Non-pigmented ciliary epithelial cell (primary cell): ENCODE results near the gene GRIP1.

Experiments used
- DNase-seq: peaks from one replicate; pipeline ENCODE4 v3.0.0-alpha.2; 2010; ENCODE audit warnings: low read depth

Gene GRIP1

GRCh38 chr12:66647034-66647691 lies 31.7 kb downstream of the GRIP1 start:
- peak; percentile 91 for DNase-seq

DNA sequence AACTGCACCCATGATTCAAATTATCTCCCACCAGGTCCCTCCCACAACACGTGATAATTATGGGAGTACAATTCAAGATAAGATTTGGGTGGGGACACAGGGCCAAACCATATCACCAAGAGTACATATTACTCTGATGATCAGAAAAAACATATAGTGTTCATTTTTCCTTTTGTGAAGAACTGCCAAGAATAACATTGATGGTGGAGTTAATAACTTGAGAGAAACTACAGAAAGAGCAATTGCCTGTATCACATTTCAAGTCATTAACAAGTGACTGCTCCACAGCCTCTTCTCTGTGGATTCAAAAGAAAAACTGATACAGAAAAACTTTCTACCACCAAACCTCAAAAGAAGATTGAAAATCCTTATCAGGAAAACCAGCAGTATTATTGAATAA lies 34.7 kb downstream of the GRIP1 start:
- DNase-seq = no peak

GRCh38 chr12:66640691-66641460 lies 38.0 kb downstream of the GRIP1 start:
- DNase-seq = no peak

DNA sequence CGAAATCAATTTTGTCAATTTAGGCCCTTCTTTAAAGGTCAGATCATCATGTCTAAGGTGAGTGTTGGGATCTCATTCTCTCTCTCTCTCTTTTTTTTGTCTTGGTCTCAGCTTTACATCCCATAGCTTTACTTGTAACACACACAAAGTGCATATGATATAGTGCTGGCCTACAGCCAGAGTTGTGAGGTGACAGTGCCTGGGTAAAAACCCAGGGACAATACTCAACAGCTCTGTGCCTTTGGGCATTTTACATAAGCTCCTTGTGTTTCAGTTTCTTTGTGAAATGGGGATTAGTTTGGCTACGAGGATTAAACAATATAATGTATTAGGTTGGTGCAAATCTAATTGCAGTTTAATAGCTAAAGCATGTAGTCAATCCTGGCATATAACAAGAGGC lies 40.2 kb downstream of the GRIP1 start:
- DNase-seq = no peak

DNA sequence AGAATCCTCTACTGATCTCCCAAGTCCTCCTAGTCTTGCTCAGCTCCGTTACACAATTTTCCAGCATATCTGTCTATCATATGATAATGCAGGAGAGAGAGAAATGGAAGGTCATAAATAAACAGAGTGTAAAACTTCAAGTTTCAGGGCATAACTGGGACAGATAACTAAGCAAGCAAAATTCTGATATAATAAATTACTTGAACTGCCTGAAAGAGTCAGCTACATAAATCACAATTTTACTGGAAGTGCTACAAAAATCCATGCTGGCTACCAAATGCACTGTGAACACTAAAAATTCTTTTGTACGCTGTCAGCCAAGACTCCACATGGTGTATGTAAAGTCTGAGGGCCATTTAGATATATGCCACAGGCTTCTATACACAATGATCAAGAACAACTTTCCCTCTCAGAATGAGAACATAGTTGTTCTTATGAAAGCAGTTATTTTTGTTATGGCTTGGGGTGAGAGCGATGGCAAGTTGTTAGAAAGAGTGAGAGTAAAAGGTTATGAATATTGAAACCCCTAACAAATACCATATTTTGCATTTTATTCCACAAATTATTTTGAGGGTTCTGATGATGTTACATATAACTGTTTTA lies 41.1 kb downstream of the GRIP1 start:
- no peak for DNase-seq

- no peak for DNase-seq
These were observed 42.1 kb downstream of the GRIP1 start for GRCh38 chr12:66636771-66637170.

DNA sequence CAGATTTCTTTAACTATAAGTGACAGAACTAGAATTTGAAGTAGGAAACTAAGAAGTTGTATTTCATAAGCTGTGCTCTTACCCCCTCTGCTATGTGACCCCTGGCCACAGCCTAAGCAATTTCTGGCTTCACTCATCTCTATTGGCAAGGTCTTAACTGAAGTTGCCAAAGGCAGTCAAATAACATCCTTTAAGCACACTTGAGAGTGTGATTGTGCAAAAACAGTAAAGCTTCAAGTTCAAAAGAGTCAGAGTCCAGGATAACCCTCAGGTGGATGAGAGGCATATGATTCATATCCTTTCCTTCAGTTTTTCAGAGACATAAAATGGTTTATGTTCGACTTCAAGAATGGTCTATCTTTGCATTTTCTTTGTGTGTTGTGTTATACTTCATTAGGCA lies 45.2 kb downstream of the GRIP1 start:
- no peak for DNase-seq

GRCh38 chr12:66629138-66629870 lies 49.6 kb downstream of the GRIP1 start:
- DNase-seq = no peak

- DNase-seq = no peak
These were observed 50.9 kb downstream of the GRIP1 start for GRCh38 chr12:66627988-66628317.

DNA sequence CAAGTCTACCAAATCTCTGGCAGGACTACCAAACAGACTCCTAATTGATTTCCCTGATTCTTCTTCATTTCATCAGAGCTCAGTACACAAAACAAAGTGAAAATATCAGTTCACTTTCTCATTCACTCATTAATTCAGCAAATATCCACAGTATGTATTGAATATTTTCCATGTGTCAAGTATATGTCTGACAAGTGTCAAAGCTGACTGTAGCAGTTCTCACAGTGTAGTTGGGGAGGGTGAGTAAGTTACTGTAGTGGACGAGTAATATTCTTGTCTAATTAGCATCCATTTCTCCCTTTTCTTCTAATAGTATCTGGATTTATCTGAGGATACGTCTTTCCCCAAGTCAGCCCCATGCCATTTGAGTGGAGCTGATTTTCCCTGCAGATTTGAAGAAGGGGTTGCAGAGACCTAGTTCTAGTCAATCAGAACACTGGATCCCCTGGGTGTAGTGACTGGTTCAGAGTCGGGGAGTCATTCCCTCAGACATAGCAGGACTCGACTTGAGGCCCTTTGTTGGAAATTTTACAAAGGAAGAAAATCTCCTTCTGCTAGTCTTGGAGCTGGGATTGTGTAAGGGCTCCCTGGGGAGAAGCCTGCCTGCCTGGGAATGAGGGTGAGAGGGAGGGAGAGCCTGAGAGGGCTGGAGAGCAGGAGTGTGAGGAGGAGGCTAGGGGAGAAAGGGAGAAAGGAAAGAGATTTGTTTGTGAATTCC lies 51.4 kb downstream of the GRIP1 start:
- no peak for DNase-seq

DNA sequence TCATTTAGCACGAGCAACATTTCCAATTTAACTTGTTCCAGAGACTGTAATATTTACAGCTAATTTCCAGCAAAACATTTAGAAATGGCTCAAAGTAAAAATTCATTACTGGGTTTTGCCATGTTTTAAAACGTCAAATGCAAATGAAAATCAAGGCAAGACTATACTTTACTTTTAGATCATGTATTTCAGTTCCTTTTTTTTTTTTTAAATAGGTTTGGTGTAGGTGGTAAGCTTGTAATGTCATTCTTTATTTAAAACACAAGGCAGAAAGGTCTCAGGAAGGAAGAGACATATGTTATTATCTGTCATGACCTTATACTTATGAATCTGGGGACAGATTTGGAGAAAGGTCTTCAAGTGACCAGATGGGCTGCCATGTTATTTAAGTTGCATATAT lies 54.1 kb downstream of the GRIP1 start:
- no peak for DNase-seq

- no peak for DNase-seq
These were observed 55.4 kb downstream of the GRIP1 start for GRCh38 chr12:66623455-66623854.

- DNase-seq = no peak
These were observed 58.2 kb downstream of the GRIP1 start for GRCh38 chr12:66620688-66621087.

- DNase-seq = no peak
These were observed 58.9 kb downstream of the GRIP1 start for GRCh38 chr12:66620026-66620425.

DNA sequence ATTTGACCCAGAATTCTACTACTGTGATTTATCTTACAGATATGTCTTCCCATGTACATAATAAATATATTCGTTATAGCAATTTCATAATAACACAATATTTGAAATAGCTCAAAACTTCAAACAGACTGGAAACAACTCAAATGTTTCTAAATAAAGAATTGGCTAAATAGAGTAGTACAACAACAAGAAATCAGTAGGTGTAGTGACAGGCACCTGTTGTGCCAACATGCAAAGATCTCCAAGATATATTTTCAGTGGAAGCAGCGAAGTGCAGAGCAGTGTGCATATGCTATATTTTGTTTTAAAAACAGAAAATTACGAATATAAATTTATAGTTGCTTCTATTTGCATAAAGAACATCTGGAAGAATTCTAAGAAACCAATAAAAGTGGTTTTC lies 60.9 kb downstream of the GRIP1 start:
- no peak for DNase-seq

DNA sequence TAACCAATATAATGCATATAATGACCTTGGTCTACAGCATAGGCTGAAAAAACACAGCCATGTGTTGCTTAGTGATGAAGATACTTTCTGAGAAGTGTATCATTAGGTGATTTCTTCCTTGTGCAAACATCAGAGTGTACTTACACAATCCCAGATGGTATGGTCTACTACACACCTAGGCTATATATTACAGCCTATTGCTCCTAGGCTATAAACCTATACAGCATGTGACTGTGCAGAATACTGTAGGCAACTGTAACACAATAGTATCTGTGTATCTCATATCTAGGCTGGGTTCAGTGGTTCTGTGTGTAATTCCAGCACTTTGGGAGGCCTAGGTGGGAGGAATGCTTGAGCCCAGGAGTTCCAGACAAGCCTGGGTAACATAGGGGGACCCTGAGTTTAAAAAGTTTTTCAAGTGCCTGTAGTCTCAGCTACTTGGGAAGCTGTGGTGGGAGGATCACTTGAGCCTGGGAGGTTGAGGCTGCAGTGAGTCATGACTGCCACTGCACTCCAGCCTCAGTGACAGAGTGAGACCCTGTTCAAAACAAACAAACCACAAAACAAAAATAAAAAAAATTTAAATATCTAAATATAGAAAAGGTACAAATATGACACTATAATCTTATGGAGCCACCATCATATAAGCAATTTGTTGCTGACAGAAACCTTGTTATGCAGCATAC lies 66.6 kb downstream of the GRIP1 start:
- DNase-seq = no peak

- no peak for DNase-seq
These were observed 71.7 kb downstream of the GRIP1 start for GRCh38 chr12:66607147-66607546.

DNA sequence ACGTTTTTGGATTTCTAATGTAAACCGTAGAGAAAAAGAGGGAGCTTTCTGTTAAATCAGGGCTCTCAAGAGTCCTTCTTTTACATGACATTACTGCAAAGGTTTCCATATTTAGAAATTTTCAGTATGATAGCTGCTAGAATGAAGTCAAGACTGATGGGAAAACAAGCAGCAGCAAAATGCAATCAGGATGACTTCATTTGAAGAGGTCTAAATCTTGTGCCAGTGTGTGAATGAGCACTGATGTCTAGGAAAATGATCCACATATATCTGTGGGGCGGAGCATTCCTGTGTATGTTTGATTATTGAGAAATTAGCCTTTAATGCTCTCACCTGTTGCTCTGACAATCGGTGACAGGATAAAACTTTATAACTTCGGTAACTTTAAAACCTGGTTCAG lies 73.6 kb downstream of the GRIP1 start:
- no peak for DNase-seq

DNA sequence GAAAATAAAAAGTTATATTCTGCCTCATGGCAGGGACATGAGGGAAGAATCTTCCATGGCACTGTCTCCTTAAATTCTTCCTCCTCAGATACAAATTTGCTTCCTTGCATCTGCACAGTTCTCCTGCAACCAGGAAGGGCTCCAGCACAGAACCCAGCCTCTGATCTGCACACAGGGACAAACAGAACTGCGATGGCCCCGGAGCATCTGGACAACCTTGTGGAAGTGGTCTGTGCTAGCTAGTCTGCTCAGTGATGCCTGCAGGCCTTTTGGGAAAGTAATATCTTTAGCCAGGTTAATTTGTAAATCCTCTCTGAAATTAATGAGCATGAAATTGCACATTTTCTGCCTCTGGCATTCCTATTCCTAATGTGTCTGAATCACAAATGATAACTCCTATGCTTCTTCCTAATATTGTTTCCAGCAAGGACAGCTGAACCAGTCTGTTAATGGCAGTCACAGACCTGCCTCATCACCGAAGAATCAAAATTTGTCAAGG lies 74.8 kb downstream of the GRIP1 start:
- DNase-seq = no peak

DNA sequence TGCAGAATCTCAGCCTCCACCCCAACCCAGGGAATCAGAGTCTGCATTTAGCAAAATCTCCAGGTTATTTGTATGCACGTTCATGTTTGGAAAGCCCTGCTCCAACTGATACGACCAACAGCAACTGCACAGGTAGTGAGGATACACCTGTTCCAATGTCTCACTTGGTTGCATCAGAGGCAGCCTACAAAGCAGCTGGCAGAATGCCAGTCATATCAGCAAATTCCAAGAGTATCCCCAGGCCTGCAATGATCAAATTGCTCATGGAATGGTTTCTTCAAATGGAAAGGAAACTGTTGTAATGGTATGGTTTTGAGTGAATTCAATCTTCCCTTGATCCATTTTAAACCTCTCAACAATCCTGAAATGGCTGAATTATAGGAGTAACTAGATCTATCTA lies 75.4 kb downstream of the GRIP1 start:
- no peak for DNase-seq

- DNase-seq = no peak
These were observed 76.3 kb downstream of the GRIP1 start for GRCh38 chr12:66602483-66603143.
